ENCODE results near the gene RALGAPA2.

DNA sequence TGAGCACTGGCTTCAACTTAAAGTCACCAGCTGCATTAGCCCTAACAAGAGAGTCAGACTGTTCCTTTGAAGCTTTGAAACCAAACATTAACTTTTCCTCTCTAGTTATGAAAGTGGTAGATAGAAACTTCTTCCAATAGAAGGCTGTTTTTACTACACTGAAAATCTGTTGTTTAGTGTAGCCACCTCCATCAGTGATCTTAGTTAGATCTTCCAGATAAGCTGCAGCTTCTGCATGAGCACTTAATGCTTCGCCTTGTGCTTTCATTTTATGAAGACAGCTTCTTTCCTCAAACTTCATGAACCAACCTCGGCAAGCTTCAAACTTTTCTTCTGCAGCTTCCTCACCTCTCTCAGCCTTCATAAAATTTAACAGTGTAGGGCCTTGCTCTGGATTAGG is 211.3 kb downstream of the RALGAPA2 start:
- TF ChIP-seq, protein P1, sequence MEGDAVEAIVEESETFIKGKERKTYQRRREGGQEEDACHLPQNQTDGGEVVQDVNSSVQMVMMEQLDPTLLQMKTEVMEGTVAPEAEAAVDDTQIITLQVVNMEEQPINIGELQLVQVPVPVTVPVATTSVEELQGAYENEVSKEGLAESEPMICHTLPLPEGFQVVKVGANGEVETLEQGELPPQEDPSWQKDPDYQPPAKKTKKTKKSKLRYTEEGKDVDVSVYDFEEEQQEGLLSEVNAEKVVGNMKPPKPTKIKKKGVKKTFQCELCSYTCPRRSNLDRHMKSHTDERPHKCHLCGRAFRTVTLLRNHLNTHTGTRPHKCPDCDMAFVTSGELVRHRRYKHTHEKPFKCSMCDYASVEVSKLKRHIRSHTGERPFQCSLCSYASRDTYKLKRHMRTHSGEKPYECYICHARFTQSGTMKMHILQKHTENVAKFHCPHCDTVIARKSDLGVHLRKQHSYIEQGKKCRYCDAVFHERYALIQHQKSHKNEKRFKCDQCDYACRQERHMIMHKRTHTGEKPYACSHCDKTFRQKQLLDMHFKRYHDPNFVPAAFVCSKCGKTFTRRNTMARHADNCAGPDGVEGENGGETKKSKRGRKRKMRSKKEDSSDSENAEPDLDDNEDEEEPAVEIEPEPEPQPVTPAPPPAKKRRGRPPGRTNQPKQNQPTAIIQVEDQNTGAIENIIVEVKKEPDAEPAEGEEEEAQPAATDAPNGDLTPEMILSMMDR (conservative IDR thresholded peaks at IDR 0.05 in 1 of 2, IDR thresholded peaks at IDR 0.05 in 1 of 2; ENCODE audit: low read depth in 1 of 2, low read length in 2 of 2): no peak
- TF ChIP-seq EZH2 (IDR thresholded peaks at IDR 0.05; ENCODE audit: low read length, missing control alignments): no peak
